ENCODE results near the gene CHCHD3. TPM values are rescaled to one million over a fixed set of nuclear protein-coding genes. Genes with fewer than 3 reads are reported as not detected.

Gene CHCHD3
- total and polyA plus RNA-seq, 2 of the 4 experiments (the other 2 are of a cell fraction), result 56.9 to 141 TPM

DNA sequence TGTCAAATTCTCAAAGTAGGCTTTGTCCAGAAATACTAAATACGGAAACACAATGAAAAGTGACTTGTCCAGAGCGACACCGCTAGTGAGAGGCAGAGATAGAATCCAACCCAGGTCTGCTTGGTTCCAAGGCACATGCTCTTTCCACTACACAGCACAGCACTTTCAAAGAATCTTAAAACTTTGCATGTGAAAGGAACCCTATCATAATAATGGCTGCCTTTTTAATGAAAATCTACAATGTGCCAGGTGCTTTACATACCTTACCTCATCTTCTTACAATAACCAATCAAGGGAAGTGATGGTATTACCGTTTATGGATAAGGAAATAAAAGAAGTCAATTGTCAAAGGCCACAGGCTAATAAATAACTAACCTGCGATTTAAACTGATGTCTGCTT is 2.6 kb downstream of the CHCHD3 start:
- Histone ChIP-seq H3K14ac (replicated peaks; ENCODE audit: low read depth, low read length) (no peak overlapping the region), H3K4me1 (ENCODE audit: control insufficient read depth, insufficient read depth, low read length) (peaks cover 2% of the 10 kb centered on the region; the same call in 1 of the 2 replicates), H4K91ac (ENCODE audit: insufficient read depth, low read depth, low read length) (no peak overlapping the region), H2BK20ac (ENCODE audit: low read depth, low read length) (no peak overlapping the region), H3K9me1 (ENCODE audit: insufficient read depth, low read length) (peaks cover 4% of the 10 kb centered on the region; the same call in 1 of the 2 replicates), H2BK5ac (ENCODE audit: low read depth, low read length, poor library complexity, severe bottlenecking) (no peak overlapping the region), H3K4ac (ENCODE audit: low read depth, low read length) (no peak overlapping the region), H3K4me3 (ENCODE audit: insufficient read depth, low read depth, low read length) (no peak overlapping the region), H4K20me1 (ENCODE audit: insufficient read depth, low read length) (peaks cover 14% of the 10 kb centered on the region; the same call in 1 of the 2 replicates), H3K23ac (ENCODE audit: low read depth, low read length) (no peak overlapping the region), H3K18ac (ENCODE audit: low read depth, low read length) (no peak overlapping the region), H2AK5ac (ENCODE audit: low read depth, low read length) (no peak overlapping the region), H4K5ac (ENCODE audit: low read depth, low read length) (no peak overlapping the region), H3K56ac (ENCODE audit: extremely low read depth, insufficient read depth, low read length) (no peak overlapping the region), H3K9me3 (ENCODE audit: control insufficient read depth, insufficient read depth, low read length) (no peaks in the 10 kb centered on the region), H3K9ac (ENCODE audit: low read depth, low read length) (no peak overlapping the region), H3K79me1 (ENCODE audit: low read depth in 1 of 2, low read length in 2 of 2) (peaks cover 19 to 44% of the 10 kb centered on the region in 2 experiments; a peak in 3 of 4 replicates), H2BK120ac (ENCODE audit: low read depth, low read length) (no peak overlapping the region), H2BK15ac (ENCODE audit: low read depth, low read length) (no peak overlapping the region), H3K27me3 (ENCODE audit: control insufficient read depth, insufficient read depth, low read length) (no peaks in the 10 kb centered on the region), H3K4me2 (ENCODE audit: low read depth, low read length) (no peak overlapping the region), H4K8ac (ENCODE audit: low read depth in 2 of 2, low read length in 2 of 2) (no peak overlapping the region), H2AK9ac (replicated peaks; ENCODE audit: low read depth, low read length, poor library complexity) (no peak overlapping the region), H3K27ac (ENCODE audit: insufficient read depth, low read length) (no peak overlapping the region), H3K36me3 (ENCODE audit: control insufficient read depth, insufficient read depth, low read length) (peaks cover 1% of the 10 kb centered on the region; the same call in 1 of the 2 replicates), H2AFZ (replicated peaks; ENCODE audit: low read length, poor library complexity) (no peak overlapping the region)
- CTCF ChIA-PET, result no interaction called here
- TF ChIP-seq POLR2A (IDR thresholded peaks at IDR 0.05; ENCODE audit: low read depth, low read length), result no peak
- no peak for TF ChIP-seq NFE2L2 (IDR thresholded peaks at IDR 0.05; ENCODE audit: low read depth, low read length)
- TF ChIP-seq CHD1 (IDR thresholded peaks at IDR 0.05; ENCODE audit: low read depth, low read length), result no peak
- TF ChIP-seq, protein P1, sequence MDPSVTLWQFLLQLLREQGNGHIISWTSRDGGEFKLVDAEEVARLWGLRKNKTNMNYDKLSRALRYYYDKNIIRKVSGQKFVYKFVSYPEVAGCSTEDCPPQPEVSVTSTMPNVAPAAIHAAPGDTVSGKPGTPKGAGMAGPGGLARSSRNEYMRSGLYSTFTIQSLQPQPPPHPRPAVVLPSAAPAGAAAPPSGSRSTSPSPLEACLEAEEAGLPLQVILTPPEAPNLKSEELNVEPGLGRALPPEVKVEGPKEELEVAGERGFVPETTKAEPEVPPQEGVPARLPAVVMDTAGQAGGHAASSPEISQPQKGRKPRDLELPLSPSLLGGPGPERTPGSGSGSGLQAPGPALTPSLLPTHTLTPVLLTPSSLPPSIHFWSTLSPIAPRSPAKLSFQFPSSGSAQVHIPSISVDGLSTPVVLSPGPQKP (IDR thresholded peaks at IDR 0.05; ENCODE audit: borderline replicate concordance, low read depth, low read length), result no peak
- no peak for TF ChIP-seq MAZ (IDR thresholded peaks at IDR 0.05; ENCODE audit: borderline replicate concordance, low read depth, low read length)
- TF ChIP-seq BHLHE40 (IDR thresholded peaks at IDR 0.05; ENCODE audit: low read depth, low read length), result no peak
- no peak for TF ChIP-seq RAD21 (IDR thresholded peaks at IDR 0.05; ENCODE audit: low read length)
- TF ChIP-seq RFX5 (IDR thresholded peaks at IDR 0.05; ENCODE audit: low read depth, low read length), result no peak
- no peak for TF ChIP-seq FOS (IDR thresholded peaks at IDR 0.05; ENCODE audit: low read depth, low read length)
- TF ChIP-seq MXI1 (IDR thresholded peaks at IDR 0.05; ENCODE audit: borderline replicate concordance, low read depth, low read length), result no peak
- TF ChIP-seq MAFK (IDR thresholded peaks at IDR 0.05; ENCODE audit: low read depth, low read length), result no peak
- no peak for TF ChIP-seq SMC3 (IDR thresholded peaks at IDR 0.05; ENCODE audit: low read depth, low read length)
- no peak for TF ChIP-seq CTCF (conservative IDR thresholded peaks at IDR 0.05; ENCODE audit: low read depth, low read length)
- in situ Hi-C loops (cut with MboI; ENCODE audit: low sequenced_read_pairs), result no loop called here
- POLR2A ChIA-PET (ENCODE audit: unreplicated experiment), result no interaction called here
- dilution Hi-C loops (cut with HindIII; ENCODE audit: low sequenced_read_pairs, unreplicated experiment), result no loop called here
- intact Hi-C loops (cut with micrococcal nuclease), result loop anchor here (10.0 kb wide), 1 partner anchor 64 kb away; no protein-coding TSS in a partner anchor
- DNase-seq (no peak), ATAC-seq (ENCODE audit: low read depth) (no peak)
- no TSS peak for BruUV-seq (replicated peaks)
- no CpG with 5 or more reads among the region's 5 CpGs for WGBS, 2 experiments (ENCODE audit: extremely low coverage in 2 of 2, insufficient read length in 1 of 2)
